Testis (tissue), 2 donors: ENCODE data around the gene CAMK2G.

Experiments used
- CTCF ChIP-seq, 3 experiments: fragments of 450-650 bp in 2 of 3; fragments of 200-600 bp in 1 of 3; sonication (generic) in 1 of 3; IDR thresholded peaks; one replicate each; pipeline ENCODE4 v1.5.1; 2016 to 2019; ENCODE audit warnings: antibody characterized with exemption in 3 of 3, mild to moderate bottlenecking in 2 of 3, moderate library complexity in 1 of 3
- POLR2A ChIP-seq: fragments of 450-650 bp; IDR thresholded peaks from one replicate; pipeline ENCODE4 v1.6.1; 2017; ENCODE audit warnings: antibody characterized with exemption, mild to moderate bottlenecking, moderate library complexity

GRCh38 chr10:73873838-73874215 is 528 bp downstream of the CAMK2G start:
- TF ChIP-seq POLR2A: no peak
- no peak for TF ChIP-seq CTCF (IDR thresholded peaks at IDR 0.05)
